Immature natural killer cell (primary cell): ENCODE results near the gene PROX2. TPM values are rescaled to one million over a fixed set of nuclear protein-coding genes. Genes with fewer than 3 reads are reported as not detected.

ENCODE experiments used
- DNase-seq, 3 donors: peaks; one replicate each; pipeline ENCODE4 v3.0.0; 2022; ENCODE audit warnings: mixed read lengths in 1 of 3
- H3K27ac Mint-ChIP-seq, 6 donors: one replicate each; pipeline ENCODE4 v1.8.0; 2020; ENCODE audit warnings: mixed read lengths in 6 of 6, mild to moderate bottlenecking in 5 of 6, inconsistent platforms in 4 of 6, moderate library complexity in 3 of 6
- H3K27me3 Mint-ChIP-seq, 3 donors: one replicate each; pipeline ENCODE4 v1.8.0; 2020 to 2021; ENCODE audit warnings: low read depth in 3 of 3, mild to moderate bottlenecking in 3 of 3, mixed read lengths in 3 of 3, moderate library complexity in 3 of 3, inconsistent platforms in 1 of 3
- H3K36me3 Mint-ChIP-seq, 3 donors: one replicate each; pipeline ENCODE4 v1.8.0; 2020; ENCODE audit warnings: mixed read lengths in 3 of 3, inconsistent platforms in 2 of 3, mild to moderate bottlenecking in 2 of 3
- H3K4me1 Mint-ChIP-seq, 2 donors: one replicate each; pipeline ENCODE4 v1.8.0; 2020; ENCODE audit warnings: inconsistent platforms in 2 of 2, mild to moderate bottlenecking in 2 of 2, mixed read lengths in 2 of 2, moderate library complexity in 1 of 2
- H3K4me3 Mint-ChIP-seq, 5 donors: one replicate each; pipeline ENCODE4 v1.8.0; 2020; ENCODE audit warnings: mild to moderate bottlenecking in 5 of 5, mixed read lengths in 5 of 5, inconsistent platforms in 3 of 5, moderate library complexity in 3 of 5
- H3K9me3 Mint-ChIP-seq, 6 donors: one replicate each; pipeline ENCODE4 v1.8.0; 2020; ENCODE audit warnings: mild to moderate bottlenecking in 6 of 6, mixed read lengths in 6 of 6, inconsistent platforms in 4 of 6, moderate library complexity in 3 of 6
- polyA plus RNA-seq, 3 donors: library from polyadenylated mRNA; unstranded; fragments of 300-500 nt; fragmentation: Illumina TruSeq; gene quantifications; one replicate each; pipeline ENCODE4 v1.2.3, GENCODE V29; 2021

The PROX2 gene
- polyA plus RNA-seq, 3 donors from 2014 or later: 1.7 TPM; not detected in 2

GRCh38 chr14:74915426-74915825 lies 39.5 kb upstream of the PROX2 start:
- H3K4me1 Mint-ChIP-seq: no peaks in the 10 kb centered on the region
- DNase-seq: no peak
- no peaks in the 10 kb centered on the region for H3K27me3 Mint-ChIP-seq
- no peak overlapping the region for H3K4me3 Mint-ChIP-seq
- H3K9me3 Mint-ChIP-seq: peaks cover 0 to 3% (median 0%) of the 10 kb centered on the region in 6 donors
- no peak overlapping the region for H3K27ac Mint-ChIP-seq
- no peaks in the 10 kb centered on the region for H3K36me3 Mint-ChIP-seq

DNA sequence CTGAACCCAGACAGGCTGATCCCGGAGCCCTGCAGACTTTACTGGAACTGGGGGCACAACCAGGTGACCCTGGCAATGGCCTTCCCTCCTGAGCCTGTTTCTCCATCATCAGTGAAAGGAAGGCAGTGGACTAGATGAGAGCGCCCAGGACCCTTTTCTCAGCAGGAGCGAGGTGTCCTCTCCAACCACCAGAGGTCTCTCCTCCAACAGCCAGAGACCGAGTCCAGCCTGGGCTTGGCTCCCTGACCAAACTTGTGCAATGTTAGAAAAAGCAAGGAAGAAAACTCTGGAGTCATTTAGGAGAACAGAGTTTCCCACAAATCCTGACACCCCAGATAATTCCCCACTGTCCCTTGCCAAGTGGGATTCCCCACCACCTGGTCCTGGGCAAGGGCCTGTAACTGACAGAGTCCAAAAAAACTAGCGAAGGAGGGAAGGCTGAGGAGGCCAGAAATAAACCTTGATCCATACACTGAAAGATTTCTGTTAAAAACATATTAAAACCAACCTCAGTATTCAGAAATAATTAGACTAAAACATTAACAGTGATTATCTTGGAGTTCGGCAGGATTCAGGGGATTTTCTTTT lies 38.1 kb upstream of the PROX2 start:
- Mint-ChIP-seq H3K36me3 (no peaks in the 10 kb centered on the region), H3K27ac (no peak overlapping the region), H3K4me1 (no peaks in the 10 kb centered on the region), H3K4me3 (no peak overlapping the region), H3K27me3 (peaks cover 0 to 1% (median 0%) of the 10 kb centered on the region in 3 donors), H3K9me3 (no peaks in the 10 kb centered on the region)
- peak in 2 of 3 donors; percentile 8 to 10 for DNase-seq

DNA sequence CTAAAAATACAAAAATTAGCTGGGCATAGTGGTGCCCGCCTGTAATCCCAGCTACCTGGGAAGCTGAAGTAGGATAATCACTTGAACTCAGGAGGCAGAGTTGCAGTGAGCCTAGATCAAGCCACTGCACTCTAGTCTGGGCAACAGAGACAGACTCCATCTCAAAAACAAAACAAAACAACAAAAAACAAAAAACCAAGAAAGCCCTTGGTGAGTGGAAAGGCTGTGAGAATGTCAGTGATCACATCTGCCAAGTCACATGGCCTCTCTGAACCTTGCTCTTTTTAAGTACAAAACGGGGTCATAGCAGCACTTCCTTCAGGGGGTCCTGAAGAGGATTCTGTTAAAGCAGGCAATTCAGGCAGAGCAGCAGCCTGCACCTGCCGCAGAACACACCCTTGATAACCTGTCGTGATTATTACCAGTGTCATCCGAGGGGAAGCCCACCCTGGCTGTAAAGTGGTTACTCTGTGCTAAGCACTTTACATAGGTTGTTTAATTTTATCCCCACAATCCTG lies 37.5 kb upstream of the PROX2 start:
- no peaks in the 10 kb centered on the region for H3K36me3 Mint-ChIP-seq
- H3K27me3 Mint-ChIP-seq: peaks cover 0 to 1% (median 0%) of the 10 kb centered on the region in 3 donors
- no peak overlapping the region for H3K27ac Mint-ChIP-seq
- DNase-seq: no peak
- H3K4me1 Mint-ChIP-seq: no peaks in the 10 kb centered on the region
- H3K4me3 Mint-ChIP-seq: no peak overlapping the region
- no peaks in the 10 kb centered on the region for H3K9me3 Mint-ChIP-seq

GRCh38 chr14:74912801-74913200 lies 36.9 kb upstream of the PROX2 start:
- Mint-ChIP-seq H3K36me3 (no peaks in the 10 kb centered on the region), H3K27me3 (peaks cover 0 to 1% (median 0%) of the 10 kb centered on the region in 3 donors), H3K27ac (no peak overlapping the region), H3K4me1 (no peaks in the 10 kb centered on the region), H3K4me3 (no peak overlapping the region), H3K9me3 (no peaks in the 10 kb centered on the region)
- no peak for DNase-seq

- DNase-seq: no peak
- Mint-ChIP-seq H3K4me3 (no peak overlapping the region), H3K36me3 (no peaks in the 10 kb centered on the region), H3K4me1 (peaks cover 3 to 6% of the 10 kb centered on the region in 2 donors), H3K9me3 (no peaks in the 10 kb centered on the region), H3K27ac (no peak overlapping the region), H3K27me3 (peaks cover 0 to 1% (median 0%) of the 10 kb centered on the region in 3 donors)
Observed at GRCh38 chr14:74912111-74912510, 36.2 kb upstream of the PROX2 start.

- no peak overlapping the region for H3K27ac Mint-ChIP-seq
Observed at GRCh38 chr14:74911704-74912103, 35.8 kb upstream of the PROX2 start.

GRCh38 chr14:74911221-74911620 lies 35.3 kb upstream of the PROX2 start:
- H3K4me1 Mint-ChIP-seq: peaks cover 4 to 8% of the 10 kb centered on the region in 2 donors
- no peak overlapping the region for H3K27ac Mint-ChIP-seq
- H3K4me3 Mint-ChIP-seq: no peak overlapping the region
- no peaks in the 10 kb centered on the region for H3K9me3 Mint-ChIP-seq
- H3K27me3 Mint-ChIP-seq: peaks cover 0 to 1% (median 0%) of the 10 kb centered on the region in 3 donors
- H3K36me3 Mint-ChIP-seq: no peaks in the 10 kb centered on the region
- DNase-seq: no peak

More at GRCh38 chr14:74911704-74912103, 35.8 kb upstream of the PROX2 start:
- Mint-ChIP-seq H3K36me3 (no peaks in the 10 kb centered on the region), H3K27me3 (peaks cover 0 to 1% (median 0%) of the 10 kb centered on the region in 3 donors), H3K4me1 (peaks cover 4 to 8% of the 10 kb centered on the region in 2 donors), H3K4me3 (no peak overlapping the region), H3K9me3 (no peaks in the 10 kb centered on the region)
- no peak for DNase-seq

- Mint-ChIP-seq H3K36me3 (no peaks in the 10 kb centered on the region), H3K4me1 (peaks cover 6 to 12% of the 10 kb centered on the region in 2 donors), H3K4me3 (no peak overlapping the region), H3K27me3 (peaks cover 0 to 1% (median 0%) of the 10 kb centered on the region in 3 donors), H3K27ac (peak overlapping the region in 1 of 6 donors; percentile 4), H3K9me3 (no peaks in the 10 kb centered on the region)
- no peak for DNase-seq
Observed at GRCh38 chr14:74910556-74910955, 34.6 kb upstream of the PROX2 start.

GRCh38 chr14:74909911-74910310 lies 34.0 kb upstream of the PROX2 start:
- Mint-ChIP-seq H3K4me1 (peaks cover 6 to 13% of the 10 kb centered on the region in 2 donors), H3K36me3 (no peaks in the 10 kb centered on the region), H3K27ac (no peak overlapping the region), H3K27me3 (peaks cover 0 to 2% (median 1%) of the 10 kb centered on the region in 3 donors), H3K9me3 (no peaks in the 10 kb centered on the region), H3K4me3 (no peak overlapping the region)
- no peak for DNase-seq

DNA sequence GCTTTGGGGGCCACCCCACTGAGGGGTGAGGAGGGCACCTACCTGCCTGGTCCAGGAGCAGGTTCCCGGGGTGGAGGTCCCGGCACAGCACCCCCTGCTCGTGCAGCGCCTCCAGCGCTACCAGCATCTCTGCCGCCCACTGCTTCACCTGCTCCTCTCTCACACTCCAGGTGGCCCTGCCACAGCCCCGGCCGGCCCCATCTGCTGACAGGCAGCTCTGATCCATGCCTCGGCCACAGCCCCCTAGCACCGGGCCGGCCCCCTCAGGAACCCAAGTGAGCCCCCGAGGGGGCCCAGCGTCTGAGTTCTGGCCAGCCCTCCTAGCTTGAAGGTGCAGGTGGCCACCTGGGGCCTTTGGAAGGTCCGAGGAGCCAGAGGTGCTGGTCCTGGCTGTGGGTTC lies 33.6 kb upstream of the PROX2 start:
- no peak overlapping the region for H3K27ac Mint-ChIP-seq
- no peaks in the 10 kb centered on the region for H3K36me3 Mint-ChIP-seq
- H3K27me3 Mint-ChIP-seq: peaks cover 0 to 2% (median 1%) of the 10 kb centered on the region in 3 donors
- peaks cover 6 to 13% of the 10 kb centered on the region in 2 donors for H3K4me1 Mint-ChIP-seq
- no peaks in the 10 kb centered on the region for H3K9me3 Mint-ChIP-seq
- no peak for DNase-seq
- H3K4me3 Mint-ChIP-seq: no peak overlapping the region

- no peak overlapping the region for H3K27ac Mint-ChIP-seq
- no peak overlapping the region for H3K4me3 Mint-ChIP-seq
Observed at GRCh38 chr14:74908861-74909341, 33.0 kb upstream of the PROX2 start.

GRCh38 chr14:74907744-74908143 lies 31.8 kb upstream of the PROX2 start:
- no peak overlapping the region for H3K4me3 Mint-ChIP-seq
- peaks cover 0 to 4% (median 0%) of the 10 kb centered on the region in 3 donors for H3K36me3 Mint-ChIP-seq
- no peak overlapping the region for H3K27ac Mint-ChIP-seq
- peaks cover 6 to 13% of the 10 kb centered on the region in 2 donors for H3K4me1 Mint-ChIP-seq
- peaks cover 0 to 2% (median 1%) of the 10 kb centered on the region in 3 donors for H3K27me3 Mint-ChIP-seq
- no peak for DNase-seq
- no peaks in the 10 kb centered on the region for H3K9me3 Mint-ChIP-seq

More at GRCh38 chr14:74908861-74909341, 33.0 kb upstream of the PROX2 start:
- Mint-ChIP-seq H3K27me3 (peaks cover 0 to 2% (median 1%) of the 10 kb centered on the region in 3 donors), H3K9me3 (no peaks in the 10 kb centered on the region), H3K36me3 (no peaks in the 10 kb centered on the region), H3K4me1 (peaks cover 6 to 13% of the 10 kb centered on the region in 2 donors)
- no peak for DNase-seq

- Mint-ChIP-seq H3K9me3 (no peaks in the 10 kb centered on the region), H3K4me3 (no peak overlapping the region), H3K4me1 (peaks cover 6 to 13% of the 10 kb centered on the region in 2 donors), H3K27ac (peak overlapping the region in 4 of 6 donors; percentile 30 to 67 (median 40)), H3K27me3 (peaks cover 0 to 2% (median 1%) of the 10 kb centered on the region in 3 donors), H3K36me3 (peaks cover 0 to 9% (median 0%) of the 10 kb centered on the region in 3 donors)
- peak; percentile 9 to 18 (median 12) for DNase-seq
Observed at GRCh38 chr14:74906925-74907521, 31.1 kb upstream of the PROX2 start.

GRCh38 chr14:74905595-74906142 lies 29.7 kb upstream of the PROX2 start:
- H3K27ac Mint-ChIP-seq: peak overlapping the region; percentile 20 to 79 (median 48)
- peaks cover 6 to 13% of the 10 kb centered on the region in 2 donors for H3K4me1 Mint-ChIP-seq
- peaks cover 0 to 14% (median 0%) of the 10 kb centered on the region in 3 donors for H3K36me3 Mint-ChIP-seq
- no peaks in the 10 kb centered on the region for H3K9me3 Mint-ChIP-seq
- peaks cover 0 to 2% (median 1%) of the 10 kb centered on the region in 3 donors for H3K27me3 Mint-ChIP-seq
- no peak overlapping the region for H3K4me3 Mint-ChIP-seq
- peak; percentile 67 to 75 (median 69) for DNase-seq
